Prostate gland (tissue), 2 donors: Measurements from ENCODE around the gene HMG20B.

ENCODE experiments used
- POLR2A ChIP-seq: fragments of 450-650 bp; IDR thresholded peaks from one replicate; pipeline ENCODE4 v1.6.1; 2016; ENCODE audit warnings: antibody characterized with exemption, mild to moderate bottlenecking
- TF ChIP-seq, protein P1 (sequence below), 4 experiments: fragments of 200-600 bp in 2 of 4; fragments of 450-650 bp in 2 of 4; sonication (generic) in 2 of 4; IDR thresholded peaks; 1 replicate in 3 of 4; 2 replicates in 1 of 4; pipeline ENCODE4 v1.5.1; 2016 to 2019; ENCODE audit warnings: antibody characterized with exemption in 4 of 4, mild to moderate bottlenecking in 2 of 4, moderate library complexity in 2 of 4

DNA sequence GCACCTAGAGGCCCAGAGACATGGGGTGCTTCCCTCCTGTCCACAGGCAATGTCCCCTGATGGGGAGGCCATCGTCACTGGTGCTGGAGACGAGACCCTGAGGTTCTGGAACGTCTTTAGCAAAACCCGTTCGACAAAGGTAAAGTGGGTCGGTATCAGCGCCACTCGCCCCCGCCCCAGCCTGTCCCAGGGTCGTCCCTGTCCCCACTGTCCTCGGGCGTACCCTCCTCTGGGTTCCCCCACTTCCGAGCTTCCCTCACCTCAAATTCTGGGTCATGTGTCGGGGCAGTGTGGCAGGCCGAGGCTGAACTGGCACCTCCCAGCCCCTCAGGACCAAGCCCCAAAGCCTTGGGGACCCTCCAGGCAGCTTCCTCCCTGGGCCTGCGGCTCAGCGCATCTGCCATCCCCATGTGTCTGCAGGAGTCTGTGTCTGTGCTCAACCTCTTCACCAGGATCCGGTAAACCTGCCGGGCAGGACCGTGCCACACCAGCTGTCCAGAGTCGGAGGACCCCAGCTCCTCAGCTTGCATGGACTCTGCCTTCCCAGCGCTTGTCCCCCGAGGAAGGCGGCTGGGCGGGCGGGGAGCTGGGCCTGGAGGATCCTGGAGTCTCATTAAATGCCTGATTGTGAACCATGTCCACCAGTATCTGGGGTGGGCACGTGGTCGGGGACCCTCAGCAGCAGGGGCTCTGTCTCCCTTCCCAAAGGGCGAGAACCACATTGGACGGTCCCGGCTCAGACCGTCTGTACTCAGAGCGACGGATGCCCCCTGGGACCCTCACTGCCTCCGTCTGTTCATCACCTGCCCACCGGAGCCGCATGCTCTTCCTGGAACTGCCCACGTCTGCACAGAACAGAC is 38.1 kb upstream of the HMG20B start:
- TF ChIP-seq, protein P1, sequence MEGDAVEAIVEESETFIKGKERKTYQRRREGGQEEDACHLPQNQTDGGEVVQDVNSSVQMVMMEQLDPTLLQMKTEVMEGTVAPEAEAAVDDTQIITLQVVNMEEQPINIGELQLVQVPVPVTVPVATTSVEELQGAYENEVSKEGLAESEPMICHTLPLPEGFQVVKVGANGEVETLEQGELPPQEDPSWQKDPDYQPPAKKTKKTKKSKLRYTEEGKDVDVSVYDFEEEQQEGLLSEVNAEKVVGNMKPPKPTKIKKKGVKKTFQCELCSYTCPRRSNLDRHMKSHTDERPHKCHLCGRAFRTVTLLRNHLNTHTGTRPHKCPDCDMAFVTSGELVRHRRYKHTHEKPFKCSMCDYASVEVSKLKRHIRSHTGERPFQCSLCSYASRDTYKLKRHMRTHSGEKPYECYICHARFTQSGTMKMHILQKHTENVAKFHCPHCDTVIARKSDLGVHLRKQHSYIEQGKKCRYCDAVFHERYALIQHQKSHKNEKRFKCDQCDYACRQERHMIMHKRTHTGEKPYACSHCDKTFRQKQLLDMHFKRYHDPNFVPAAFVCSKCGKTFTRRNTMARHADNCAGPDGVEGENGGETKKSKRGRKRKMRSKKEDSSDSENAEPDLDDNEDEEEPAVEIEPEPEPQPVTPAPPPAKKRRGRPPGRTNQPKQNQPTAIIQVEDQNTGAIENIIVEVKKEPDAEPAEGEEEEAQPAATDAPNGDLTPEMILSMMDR (IDR thresholded peaks at IDR 0.05), result no peak
- TF ChIP-seq POLR2A, result no peak
